Skin of body (tissue), 2 donors: ENCODE results near the gene SESN3. TPM values are rescaled to one million over a fixed set of nuclear protein-coding genes. Genes with fewer than 3 reads are reported as not detected.

Experiments used
- DNase-seq: peaks from one replicate; lab custom pipeline; 2025; lab: John Stamatoyannopoulos, UW
- total RNA-seq: library from RNA; depleted of rRNA; stranded (reverse); fragments of >200 nt; gene quantifications from one replicate; pipeline ENCODE4 v1.2.3, GENCODE V29; 2014

Gene SESN3
- total RNA-seq, 1 donor from 2014 or later: 70.0 TPM

DNA sequence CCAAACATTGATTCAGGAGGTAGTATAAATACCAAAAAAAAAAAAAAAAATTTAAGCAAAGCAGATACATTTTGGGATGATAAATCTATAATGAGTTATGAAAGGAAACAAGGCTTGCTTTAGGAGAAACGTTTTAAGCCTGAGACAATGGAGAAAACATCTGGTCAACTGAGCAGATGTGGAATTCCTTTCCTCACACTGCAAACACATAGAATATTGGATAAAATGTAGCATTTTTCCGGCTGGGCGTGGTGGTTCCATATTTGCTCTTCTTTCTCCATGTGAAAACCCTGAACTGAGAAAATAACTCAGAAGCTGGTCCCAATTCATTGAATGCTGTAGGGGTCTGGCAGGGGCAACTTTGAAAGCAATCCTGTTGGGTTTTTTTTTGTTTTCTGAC lies 107.4 kb downstream of the SESN3 start:
- DNase-seq: peak; percentile 68

DNA sequence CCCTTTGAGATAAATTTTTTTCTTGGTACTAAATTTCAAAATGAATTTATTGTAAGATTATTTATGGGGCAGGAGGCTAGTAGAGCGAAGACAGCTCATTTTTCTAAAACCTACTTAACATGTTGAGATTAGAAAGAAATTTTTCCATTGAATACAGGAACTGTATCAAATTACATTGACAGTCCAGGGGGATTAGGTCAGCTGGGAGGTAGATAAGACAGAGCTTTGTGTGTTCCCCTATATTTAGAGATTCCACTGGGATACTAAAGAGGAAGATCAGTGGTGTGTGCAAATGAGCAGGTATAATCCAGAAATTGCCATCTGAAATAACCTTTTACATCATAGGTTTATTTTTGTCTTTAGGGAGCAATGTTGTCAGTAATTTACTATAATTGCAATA lies 109.3 kb downstream of the SESN3 start:
- no peak for DNase-seq

DNA sequence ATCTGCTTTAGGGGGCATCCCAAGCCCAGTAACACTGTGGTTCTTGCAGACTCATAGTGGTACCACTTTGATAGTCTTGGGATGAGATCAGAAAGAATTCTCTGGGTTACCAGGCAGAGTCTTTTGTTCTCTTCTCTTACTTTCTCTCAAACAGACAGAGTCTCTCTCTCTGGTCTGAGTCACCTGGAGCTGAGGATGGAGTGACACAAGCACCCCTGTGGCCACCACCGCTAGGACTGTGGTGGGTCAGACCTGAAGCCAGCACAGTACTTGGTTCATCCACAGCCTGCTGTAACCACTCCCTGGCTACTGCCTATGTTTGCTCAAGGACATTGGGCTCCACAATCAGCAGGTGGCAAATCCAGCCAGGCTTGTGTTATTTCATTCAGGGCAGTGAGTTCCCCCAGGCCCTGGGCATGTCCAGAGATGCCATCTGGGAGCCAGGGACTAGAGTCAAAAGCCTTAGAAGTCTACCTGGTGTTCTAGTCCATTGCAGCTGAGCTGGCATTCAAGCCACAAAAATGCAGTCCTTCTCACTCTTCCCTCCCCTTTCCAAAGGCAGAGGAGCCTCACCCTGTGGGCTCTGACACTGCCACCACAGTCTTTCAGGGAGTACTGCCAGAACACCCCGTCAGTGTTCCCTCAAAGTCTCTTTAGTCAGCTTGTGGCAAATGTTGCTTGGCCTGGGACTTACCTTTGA lies 111.5 kb downstream of the SESN3 start:
- no peak for DNase-seq

DNA sequence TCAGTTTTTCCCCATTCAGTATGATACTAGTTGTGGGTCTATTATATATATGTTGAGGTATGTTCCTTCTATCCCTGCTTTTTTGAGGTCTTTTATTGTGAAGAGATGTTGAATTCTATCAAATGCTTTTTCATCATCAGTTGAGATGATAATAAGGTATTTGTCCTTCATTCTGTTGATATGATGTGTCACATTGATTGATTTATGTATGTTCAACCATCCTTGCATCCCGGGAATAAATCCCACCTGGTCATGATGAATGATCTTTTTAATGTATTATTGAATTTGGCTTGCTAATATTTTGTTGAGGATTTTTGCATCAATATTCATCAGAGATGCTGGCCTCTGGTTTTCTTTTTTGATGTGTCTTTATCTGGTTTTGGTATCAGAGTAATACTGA lies 115.4 kb downstream of the SESN3 start:
- DNase-seq: no peak

Other genes starting within 250 kb of the SESN3 start
- gene KDM4E, start 205.9 kb downstream of the SESN3 start, total RNA-seq: not detected
- not detected for gene KDM4F, start 181.8 kb downstream of the SESN3 start, total RNA-seq
- 17.5 TPM for gene SRSF8, start 164.3 kb downstream of the SESN3 start, total RNA-seq
- gene ENDOD1, start 141.4 kb downstream of the SESN3 start, total RNA-seq: 39.7 TPM